GM18907 (cell line): ENCODE data around the gene PSMB3.
A peak's percentile ranks its signal among the peaks of the same experiment; 100 is the strongest.

Source experiments
- ATAC-seq: cut with Tn5 transposase; IDR thresholded peaks from one replicate; pipeline ENCODE4 v1.9.1; 2021; ENCODE audit warnings: mild to moderate bottlenecking, moderate library complexity; ENCODE audit not compliant: unreplicated experiment

The PSMB3 gene

DNA sequence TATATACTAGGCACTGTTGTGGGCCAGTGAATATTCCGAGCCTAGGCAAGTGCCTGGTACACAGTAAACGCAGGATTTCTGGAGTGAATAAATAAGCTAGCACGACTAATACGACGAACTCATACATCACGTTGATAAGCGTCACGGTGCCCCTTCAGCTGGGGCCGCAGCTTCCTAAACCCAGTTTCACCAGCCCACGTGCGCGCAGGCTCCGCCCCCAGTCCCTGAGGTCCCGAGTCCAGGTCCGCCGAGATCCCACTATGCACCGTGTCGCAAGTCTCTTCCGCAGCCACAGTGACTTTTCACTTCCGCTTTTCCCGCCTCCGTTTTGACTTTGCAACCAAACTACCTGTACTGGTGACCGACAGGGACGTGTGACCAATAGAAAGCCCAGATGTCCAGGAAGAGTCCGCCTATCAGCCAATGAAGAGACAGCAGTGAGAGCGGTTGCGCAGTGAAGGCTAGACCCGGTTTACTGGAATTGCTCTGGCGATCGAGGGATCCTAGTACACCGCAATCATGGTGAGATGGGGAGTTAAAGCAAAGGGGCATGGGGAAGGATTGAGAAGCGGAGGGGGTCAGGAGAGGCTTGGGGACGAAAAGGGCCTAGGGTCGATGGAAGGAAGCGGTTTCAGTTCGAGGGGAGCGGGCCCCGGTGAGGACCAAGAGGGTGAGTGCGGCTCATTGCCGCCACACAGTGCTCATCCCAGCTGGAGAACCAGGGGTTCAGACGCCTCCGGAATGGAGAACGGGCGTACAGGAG lies at the start of gene PSMB3:
PSMB3 (plus strand) TSS at position 434 of the 763 bp plus-strand sequence; CDS start at position 520, 86 bp downstream.
- ATAC-seq, result peak; percentile 83

- ATAC-seq, result peak; percentile 13
These were observed 49.4 kb upstream of the PSMB3 start for GRCh38 chr17:38702916-38703741.

GRCh38 chr17:38703742-38704605 lies 48.6 kb upstream of the PSMB3 start:
- ATAC-seq, result peak; percentile 26

GRCh38 chr17:38704606-38705522 lies 47.7 kb upstream of the PSMB3 start, which contains the start of gene MLLT6:
MLLT6 (plus strand) TSS chr17:38705273; CDS start chr17:38705633, 360 bp downstream.
- ATAC-seq, result no peak

DNA sequence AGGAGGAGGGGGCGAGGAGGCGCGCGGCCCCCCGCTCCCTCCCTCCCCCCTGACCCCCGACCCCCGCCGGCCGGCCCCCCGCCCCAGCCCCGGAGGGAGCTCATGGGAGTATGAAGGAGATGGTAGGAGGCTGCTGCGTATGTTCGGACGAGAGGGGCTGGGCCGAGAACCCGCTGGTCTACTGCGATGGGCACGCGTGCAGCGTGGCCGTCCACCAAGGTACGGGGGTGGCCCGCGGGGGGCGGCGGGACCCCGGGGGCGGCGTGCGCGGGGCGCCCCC lies 47.1 kb upstream of the PSMB3 start:
- no peak for ATAC-seq

DNA sequence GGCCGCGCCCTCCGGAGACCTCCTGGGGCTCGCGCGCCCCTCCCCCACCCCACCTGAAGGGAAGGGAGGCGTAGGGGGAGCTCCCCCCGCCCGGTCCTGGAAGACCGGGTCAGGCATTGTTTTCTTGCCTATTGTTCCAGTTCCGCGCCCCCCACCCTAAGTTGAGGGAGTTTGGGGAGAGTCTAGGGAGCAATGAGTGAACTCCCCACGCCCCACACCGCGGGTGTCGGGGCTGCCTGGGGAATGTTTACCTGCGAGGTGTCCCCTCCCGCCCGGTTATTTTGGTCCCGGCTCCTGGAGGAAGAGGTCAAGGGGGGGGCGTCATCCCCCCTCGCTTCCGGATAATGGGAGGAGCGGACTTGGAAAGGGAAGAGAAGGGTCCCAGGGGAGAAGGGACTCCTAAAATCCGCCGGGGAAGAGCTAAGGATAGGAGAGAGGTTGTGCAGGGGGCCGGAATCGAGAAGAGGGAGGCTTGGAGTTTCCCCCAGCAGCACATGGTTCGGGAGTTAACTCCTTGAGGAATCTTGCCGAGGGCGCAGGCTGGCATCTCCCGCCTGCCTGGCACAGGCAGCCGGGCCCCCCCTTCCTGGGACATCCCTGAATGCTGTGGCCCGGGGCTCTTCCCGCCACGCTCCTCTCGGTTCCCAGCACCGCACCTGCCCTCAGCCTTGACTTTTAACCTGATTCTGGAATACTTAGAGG lies 46.6 kb upstream of the PSMB3 start:
- no peak for ATAC-seq

DNA sequence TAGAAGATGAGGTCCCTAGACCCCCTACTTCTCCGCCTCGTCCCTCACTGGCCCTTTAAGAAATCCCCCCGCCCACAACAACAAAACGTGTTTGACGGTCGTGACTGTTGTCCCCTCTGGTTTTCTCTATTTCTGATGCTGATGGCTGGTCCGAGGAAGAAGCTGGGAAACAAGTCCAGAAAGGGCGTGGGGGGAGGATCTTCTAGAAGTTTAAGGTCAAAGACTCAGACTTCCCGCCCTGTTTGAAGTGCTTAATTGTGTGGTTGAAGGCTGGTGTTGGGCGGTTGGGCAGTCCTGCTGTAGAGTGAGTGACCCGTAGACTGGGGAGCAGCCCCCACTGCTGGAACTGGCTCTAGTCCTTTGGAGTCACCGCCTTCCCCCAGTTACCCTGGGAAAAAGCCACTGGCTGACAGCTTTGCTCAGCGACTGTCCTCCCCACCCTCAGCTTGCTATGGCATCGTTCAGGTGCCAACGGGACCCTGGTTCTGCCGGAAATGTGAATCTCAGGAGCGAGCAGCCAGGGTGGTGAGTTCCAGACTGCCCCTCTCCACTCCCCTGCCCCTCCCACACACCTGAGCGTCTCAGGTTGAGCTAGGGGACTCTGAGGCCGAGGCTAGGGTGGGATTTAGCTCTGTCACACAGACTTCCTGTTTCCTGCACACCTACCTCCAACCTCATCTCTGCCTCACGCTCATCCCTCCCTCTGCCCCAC lies 45.9 kb upstream of the PSMB3 start:
- ATAC-seq, result no peak

DNA sequence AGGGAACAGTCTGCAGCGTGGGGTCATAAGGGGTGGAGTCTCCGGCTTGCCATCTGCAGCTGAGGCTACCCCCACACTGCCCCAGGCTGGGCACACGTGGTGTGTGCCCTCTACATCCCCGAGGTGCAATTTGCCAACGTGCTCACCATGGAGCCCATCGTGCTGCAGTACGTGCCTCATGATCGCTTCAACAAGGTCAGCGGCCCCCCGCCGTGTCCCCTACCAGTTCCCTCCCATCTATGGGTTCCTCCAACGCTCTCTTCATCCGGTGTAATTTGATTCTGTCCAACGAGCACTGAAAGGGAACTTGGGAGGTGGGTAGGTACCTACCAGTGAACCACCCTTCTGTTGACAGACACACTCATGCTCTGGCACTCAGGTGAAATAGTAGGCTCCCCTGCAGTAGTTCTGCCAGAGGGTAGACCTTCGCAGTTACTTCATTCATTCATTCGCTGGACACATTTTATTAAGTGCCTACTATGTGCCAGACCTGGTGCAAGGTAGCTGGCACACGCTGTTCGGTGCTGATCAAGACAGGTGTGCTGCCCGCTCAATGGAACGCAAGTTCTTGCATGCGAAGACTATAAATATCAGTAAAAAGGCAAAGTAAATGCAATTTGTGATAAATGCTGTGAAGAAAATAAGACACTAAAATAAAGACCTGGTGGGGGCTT lies 44.7 kb upstream of the PSMB3 start:
- no peak for ATAC-seq

DNA sequence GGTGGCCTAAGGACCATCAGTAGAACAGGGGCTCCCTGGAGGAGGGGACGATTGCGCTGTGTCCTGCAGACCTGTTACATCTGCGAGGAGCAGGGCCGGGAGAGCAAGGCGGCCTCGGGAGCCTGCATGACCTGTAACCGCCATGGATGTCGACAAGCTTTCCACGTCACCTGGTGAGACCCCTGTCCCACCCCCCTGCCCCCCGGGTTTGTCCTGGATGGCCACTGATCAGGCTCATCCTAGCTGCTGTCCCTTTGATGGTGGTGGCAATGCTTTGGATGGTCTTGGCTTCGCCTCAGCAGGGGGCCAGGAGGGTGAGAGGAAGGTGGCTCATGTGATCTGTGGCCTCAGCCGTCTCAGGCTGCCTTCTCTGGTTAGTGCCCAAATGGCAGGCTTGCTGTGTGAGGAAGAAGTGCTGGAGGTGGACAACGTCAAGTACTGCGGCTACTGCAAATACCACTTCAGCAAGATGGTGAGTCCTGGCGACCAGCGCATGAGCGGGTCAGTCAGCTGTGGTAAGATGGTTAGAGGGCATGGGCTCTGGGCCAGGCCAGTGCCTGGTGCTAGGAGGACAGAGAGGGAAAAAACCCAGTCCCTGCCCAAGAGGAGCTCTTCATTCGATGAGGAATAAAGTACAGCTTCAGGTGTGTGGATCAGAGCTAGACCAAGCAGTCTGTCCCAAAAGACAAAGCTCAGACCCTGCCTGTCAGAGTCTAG lies 43.3 kb upstream of the PSMB3 start:
- no peak for ATAC-seq

DNA sequence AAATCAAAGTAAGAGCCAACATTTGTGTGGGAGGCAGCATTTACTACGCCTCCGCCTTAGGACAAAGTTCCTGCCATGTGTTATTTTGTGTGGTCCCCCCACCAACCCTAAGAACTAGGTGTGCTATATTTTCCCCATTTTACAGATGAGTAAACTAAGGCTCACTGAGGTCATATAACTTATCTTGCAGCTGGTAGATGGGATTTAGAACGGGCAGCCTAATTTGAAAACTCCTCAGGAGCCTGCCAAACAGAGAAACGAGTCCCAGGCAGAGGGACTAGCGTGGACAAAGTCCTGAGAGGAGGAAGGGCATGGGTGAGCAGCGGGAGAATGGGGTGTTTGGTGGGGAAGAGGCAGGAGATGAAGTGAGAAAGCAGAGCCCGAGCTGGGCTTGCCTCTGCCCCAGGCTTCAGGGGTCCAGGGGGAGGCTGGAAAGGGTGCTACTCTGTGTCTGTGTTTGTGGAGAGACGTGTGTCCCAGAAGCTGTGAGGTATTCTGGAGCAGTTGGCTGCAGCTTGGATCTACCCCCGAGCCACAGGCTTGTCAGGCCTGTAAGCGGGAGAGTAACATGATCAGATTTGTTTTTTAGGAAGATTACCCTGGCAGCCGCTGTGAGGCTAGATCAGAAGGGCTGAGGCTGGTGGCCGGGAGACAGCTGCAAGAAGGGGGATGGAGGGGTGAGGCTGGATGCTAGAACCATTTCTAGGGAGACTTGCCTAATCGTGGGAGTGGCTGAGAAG lies 42.5 kb upstream of the PSMB3 start:
- no peak for ATAC-seq

- no peak for ATAC-seq
These were observed 42.0 kb upstream of the PSMB3 start for GRCh38 chr17:38710604-38710962.

- ATAC-seq, result no peak
These were observed 41.6 kb upstream of the PSMB3 start for GRCh38 chr17:38710985-38711384.

GRCh38 chr17:38711792-38712571 lies 40.6 kb upstream of the PSMB3 start:
- no peak for ATAC-seq

- no peak for ATAC-seq
These were observed 39.9 kb upstream of the PSMB3 start for GRCh38 chr17:38712593-38712992.

DNA sequence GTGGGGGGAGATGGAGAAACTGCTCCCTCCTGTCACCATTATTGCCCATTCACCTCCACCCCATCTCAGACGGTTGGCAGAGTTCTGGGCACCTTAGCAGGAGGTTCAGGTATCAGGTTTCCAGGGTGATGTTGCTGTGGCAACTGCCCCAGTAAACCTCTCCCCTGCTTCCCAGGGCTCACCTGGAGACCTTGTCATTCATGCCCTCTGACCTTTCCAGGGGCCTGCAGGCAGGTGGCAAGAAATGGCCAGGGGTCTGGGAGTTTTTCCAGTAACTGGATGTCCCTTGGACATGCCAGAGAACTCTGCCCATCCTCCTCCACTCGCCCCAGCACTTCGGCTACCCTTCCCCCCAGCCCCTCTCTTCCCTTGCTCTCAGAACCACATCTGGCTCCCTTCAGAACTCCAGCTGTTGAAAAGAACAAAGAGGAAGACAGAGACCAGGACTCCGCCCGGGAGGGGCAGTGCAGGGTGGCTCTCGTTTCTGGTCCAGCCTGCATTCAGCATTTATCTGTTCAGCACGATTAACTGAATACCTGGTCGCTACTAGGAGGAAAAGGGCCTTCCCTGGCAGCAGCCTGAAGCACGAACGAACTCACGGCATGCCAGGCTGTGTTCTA lies 39.0 kb upstream of the PSMB3 start:
- no peak for ATAC-seq
